Activated CD8-positive, alpha-beta memory T cell treated with anti-CD3 and anti-CD28 coated beads for 36 hours (primary cell): Measurements from ENCODE around the gene SYCN. TPM values are rescaled to one million over a fixed set of nuclear protein-coding genes. Genes with fewer than 3 reads are reported as not detected.
"Not testable (repeated sequence)": the region's sequence is repeated elsewhere in the genome, so short reads cannot be mapped to it uniquely, and the experiment has no call there.

Experiments used
- CTCF ChIA-PET: fragments of 350-600 bp; sonication (Branson Sonifier 250); formaldehyde crosslinking; loops from one replicate; lab custom pipeline; 2021; ENCODE audit warnings: antibody characterized with exemption; lab: Charles Lee
- POLR2A ChIA-PET: fragments of 350-600 bp; sonication (Branson Sonifier 250); formaldehyde crosslinking; loops from one replicate; lab custom pipeline; 2021; ENCODE audit warnings: antibody characterized with exemption; lab: Charles Lee
- total RNA-seq, 2 experiments: library from RNA; stranded (reverse); gene quantifications; one replicate each; pipeline ENCODE4 v1.2.3, GENCODE V29; 2021

SYCN gene
- total RNA-seq, 2 experiments from 2014 or later = not detected

- ChIA-PET CTCF (no interaction called here), POLR2A (no interaction called here)
These were observed 28.6 kb upstream of the SYCN start for GRCh38 chr19:39232708-39233107.

GRCh38 chr19:39230096-39230764, 26.2 kb upstream of the SYCN start:
- POLR2A ChIA-PET = no interaction called here
- CTCF ChIA-PET = no interaction called here

GRCh38 chr19:39224910-39225309, 20.8 kb upstream of the SYCN start:
- CTCF ChIA-PET = no interaction called here
- POLR2A ChIA-PET = no interaction called here

- CTCF ChIA-PET = no interaction called here
- POLR2A ChIA-PET = no interaction called here
These were observed 19.7 kb upstream of the SYCN start for GRCh38 chr19:39223703-39224279.

GRCh38 chr19:39219108-39219507, 15.0 kb upstream of the SYCN start:
- POLR2A ChIA-PET = not testable (repeated sequence)
- CTCF ChIA-PET = interaction anchor here (0.6 kb wide), 1 partner anchor 103 kb away, joined by 5 read pairs; no protein-coding TSS in a partner anchor

GRCh38 chr19:39218230-39219007, 14.4 kb upstream of the SYCN start:
- ChIA-PET CTCF (interaction anchor here (0.6 kb wide), 1 partner anchor 103 kb away, joined by 5 read pairs; no protein-coding TSS in a partner anchor), POLR2A (no interaction called here)

GRCh38 chr19:39217094-39217493, 13.0 kb upstream of the SYCN start:
- CTCF ChIA-PET = interaction anchor here (0.6 kb wide), 1 partner anchor 150 kb away, joined by 3 read pairs; no protein-coding TSS in a partner anchor
- POLR2A ChIA-PET = no interaction called here

- POLR2A ChIA-PET = interaction anchor here (0.6 kb wide), 1 partner anchor 82 kb away, joined by 5 read pairs; no protein-coding TSS in a partner anchor
- CTCF ChIA-PET = not testable (repeated sequence)
These were observed 11.3 kb upstream of the SYCN start for GRCh38 chr19:39215323-39215722.

GRCh38 chr19:39212375-39212742, 8.3 kb upstream of the SYCN start:
- ChIA-PET CTCF (interaction anchor here (0.8 to 1.9 kb wide), 10 partner anchors 25 to 200 kb away, joined by 3 to 7 read pairs (median 3); partner anchors contain the start of genes GMFG and PLEKHG2), POLR2A (no interaction called here)

DNA sequence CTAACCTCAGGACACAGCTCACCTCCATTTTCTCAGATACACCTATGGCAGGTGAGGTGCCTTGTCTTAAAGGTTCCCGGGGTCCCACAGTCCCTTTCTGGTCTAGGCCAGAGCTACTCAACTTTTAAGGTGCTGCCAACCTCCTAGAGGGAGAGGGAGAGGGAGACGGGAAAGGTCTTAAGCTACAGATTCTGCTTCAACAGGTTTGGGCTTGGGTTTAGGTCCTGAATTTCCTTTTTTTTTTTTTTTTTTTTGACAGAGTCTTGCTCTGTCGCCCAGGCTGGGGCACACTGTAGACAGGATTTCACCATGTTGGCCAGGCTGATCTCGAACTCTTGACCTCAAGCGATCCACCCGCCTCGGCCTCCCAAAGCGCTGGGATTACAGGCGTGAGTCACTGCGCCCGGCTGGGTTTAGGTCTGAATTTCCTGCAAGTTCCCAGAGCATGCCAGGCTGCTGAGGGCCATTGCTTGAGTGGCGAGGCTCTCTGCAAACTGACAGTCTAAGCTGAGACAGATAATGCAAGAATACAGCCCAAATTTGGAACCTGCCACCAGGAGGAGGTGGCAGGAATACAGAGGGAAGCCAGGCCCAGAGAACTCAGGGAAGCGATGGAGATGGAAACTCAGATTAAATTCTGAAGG, 7.8 kb upstream of the SYCN start:
- CTCF ChIA-PET = interaction anchor here (0.7 to 1.4 kb wide), 11 partner anchors 26 to 464 kb away, joined by 3 to 7 read pairs (median 3); partner anchors contain the start of genes GMFG and PLEKHG2
- POLR2A ChIA-PET = no interaction called here

- ChIA-PET CTCF (interaction anchor here (0.7 kb wide), 2 partner anchors 15 to 294 kb away, joined by 3 read pairs; no protein-coding TSS in a partner anchor), POLR2A (no interaction called here)
These were observed 5.1 kb upstream of the SYCN start for GRCh38 chr19:39209196-39209595.

- CTCF ChIA-PET = interaction anchor here (0.7 kb wide), 2 partner anchors 14 to 295 kb away, joined by 3 read pairs; no protein-coding TSS in a partner anchor
- POLR2A ChIA-PET = no interaction called here
These were observed 4.2 kb upstream of the SYCN start for GRCh38 chr19:39208175-39208795.

- POLR2A ChIA-PET = interaction anchor here (0.6 to 0.7 kb wide), 2 partner anchors 190 to 263 kb away, joined by 3 read pairs; no protein-coding TSS in a partner anchor
- CTCF ChIA-PET = interaction anchor here (1.1 kb wide), 1 partner anchor 20 kb away, joined by 3 read pairs; no protein-coding TSS in a partner anchor
These were observed 3.3 kb upstream of the SYCN start for GRCh38 chr19:39207293-39207836.

DNA sequence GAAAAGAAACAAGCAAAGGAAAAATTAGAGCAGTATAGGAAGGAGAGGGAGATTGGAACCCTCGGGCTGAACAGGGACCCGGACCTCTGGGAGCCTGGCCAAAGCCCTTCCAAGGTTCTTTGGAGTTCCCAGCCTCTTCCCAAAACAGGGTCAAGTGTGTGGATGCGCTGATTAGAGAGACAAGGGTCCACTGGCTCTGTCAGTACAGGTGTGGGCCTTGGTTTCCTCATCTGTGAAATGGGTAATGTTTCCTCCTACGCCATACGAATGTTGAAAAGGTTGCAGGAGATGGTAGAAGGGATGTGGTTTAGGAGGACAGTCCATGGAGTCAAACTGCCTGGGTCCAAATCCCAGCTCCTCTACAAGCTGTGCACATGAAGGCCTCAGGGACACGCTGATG, 2.1 kb upstream of the SYCN start:
- POLR2A ChIA-PET = no interaction called here

DNA sequence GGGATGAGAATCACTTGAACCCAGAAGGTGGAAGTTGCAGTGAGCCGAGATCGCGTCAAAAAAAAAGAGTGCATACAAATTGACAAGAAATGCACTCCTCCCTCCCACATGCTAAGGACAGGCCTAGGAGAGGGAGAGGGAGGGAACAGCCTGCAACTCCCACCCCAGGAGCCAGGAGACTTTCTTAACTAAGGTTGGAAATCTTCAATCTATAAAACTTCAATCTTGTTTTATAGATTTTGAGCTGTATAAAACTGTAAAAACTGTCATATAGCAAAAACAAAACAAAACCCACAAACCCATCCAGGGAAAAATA, 1.3 kb upstream of the SYCN start:
- CTCF ChIA-PET = no interaction called here
- POLR2A ChIA-PET = no interaction called here

More for the DNA sequence above, 2.1 kb upstream of the SYCN start:
- CTCF ChIA-PET = interaction anchor here (1.1 kb wide), 1 partner anchor 19 kb away, joined by 3 read pairs; no protein-coding TSS in a partner anchor

DNA sequence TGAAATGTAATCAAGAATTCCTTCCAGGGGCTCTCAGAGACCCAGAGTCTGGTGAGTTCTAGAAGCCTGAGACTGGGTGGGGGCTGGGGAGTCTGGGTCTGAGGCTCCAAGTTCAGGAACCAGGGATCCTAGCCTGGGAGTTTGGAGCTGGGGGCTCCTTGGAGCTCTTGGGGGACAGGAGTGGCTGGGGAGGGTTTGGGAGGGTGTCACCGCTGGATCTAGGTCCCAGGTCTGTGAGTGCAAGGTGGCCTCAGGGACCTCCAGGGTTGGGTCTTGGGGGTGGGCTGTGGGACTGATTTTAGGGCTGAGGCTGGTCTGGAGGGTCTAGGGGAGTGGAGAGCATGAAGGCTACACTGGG, 1.1 kb downstream of the SYCN start:
- ChIA-PET POLR2A (no interaction called here), CTCF (interaction anchor here (0.6 kb wide), 1 partner anchor 216 kb away, joined by 3 read pairs; no protein-coding TSS in a partner anchor)

GRCh38 chr19:39200803-39201115, 3.3 kb downstream of the SYCN start:
- ChIA-PET POLR2A (no interaction called here), CTCF (no interaction called here)

- CTCF ChIA-PET = no interaction called here
- POLR2A ChIA-PET = no interaction called here
These were observed 3.8 kb downstream of the SYCN start for GRCh38 chr19:39200066-39200802.
